Vagina (tissue), 2 donors: ENCODE measurements around the gene TPBGL. TPM values are rescaled to one million over a fixed set of nuclear protein-coding genes. Genes with fewer than 3 reads are reported as not detected.

Source experiments
- DNase-seq, 2 donors: peaks; one replicate each; pipeline ENCODE4 v3.0.0-alpha.2; 2017; ENCODE audit errors: extremely low spot score in 2 of 2
- H3K27ac ChIP-seq: fragments of 200-600 bp; sonication (generic); one replicate; pipeline ENCODE4 v1.5.1; 2019
- H3K27me3 ChIP-seq: fragments of 200-600 bp; sonication (generic); one replicate; pipeline ENCODE4 v1.5.1; 2019
- H3K36me3 ChIP-seq, 2 donors: fragments of 200-600 bp; sonication (generic); one replicate each; pipeline ENCODE4 v1.5.1; 2017 to 2019
- H3K4me1 ChIP-seq: fragments of 200-600 bp; sonication (generic); one replicate; pipeline ENCODE4 v1.5.1; 2019
- H3K4me3 ChIP-seq, 2 donors: fragments of 200-600 bp; sonication (generic); 1 replicate in 1 of 2; 2 replicates in 1 of 2; pipeline ENCODE4 v1.5.1; 2016 to 2019
- H3K9me3 ChIP-seq: fragments of 200-600 bp; sonication (generic); one replicate; pipeline ENCODE4 v1.5.1; 2019
- CTCF ChIP-seq, 3 experiments: fragments of 450-650 bp in 2 of 3; fragments of 200-600 bp in 1 of 3; sonication (generic) in 1 of 3; IDR thresholded peaks; one replicate each; pipeline ENCODE4 v1.5.1; 2017 to 2019; ENCODE audit warnings: antibody characterized with exemption in 3 of 3, mild to moderate bottlenecking in 2 of 3, moderate library complexity in 2 of 3
- POLR2A ChIP-seq, 2 donors: fragments of 450-650 bp; IDR thresholded peaks; one replicate each; pipeline ENCODE4 v1.6.1; 2017; ENCODE audit warnings: antibody characterized with exemption in 2 of 2, mild to moderate bottlenecking in 2 of 2, moderate library complexity in 2 of 2
- POLR2AphosphoS5 ChIP-seq, 2 donors: sonication (generic); formaldehyde crosslinking; IDR thresholded peaks; one replicate each; pipeline ENCODE4 v1.9.0; 2017; ENCODE audit warnings: antibody characterized with exemption in 2 of 2, mild to moderate bottlenecking in 2 of 2, low read depth in 1 of 2; ENCODE audit not compliant: insufficient read depth in 1 of 2
- intact Hi-C: fragments of 100-400 bp; cut with DNase I; formaldehyde crosslinking; loops from one replicate; pipeline ENCODE4 v1.15.1; 2023
- total RNA-seq: library from RNA; depleted of rRNA; stranded (reverse); fragments of >200 nt; gene quantifications from one replicate; pipeline ENCODE4 v1.2.3, GENCODE V29; 2016

TPBGL gene
- total RNA-seq, 1 donor from 2014 or later, result 1.7 TPM

GRCh38 chr11:75267171-75267970, 26.8 kb downstream of the TPBGL start:
- Histone ChIP-seq H3K27me3 (no peaks in the 10 kb centered on the region), H3K4me3 (no peak overlapping the region), H3K36me3 (peaks cover 0 to 17% of the 10 kb centered on the region in 2 donors), H3K27ac (no peak overlapping the region), H3K9me3 (no peaks in the 10 kb centered on the region), H3K4me1 (no peaks in the 10 kb centered on the region)
- no peak for TF ChIP-seq POLR2A (IDR thresholded peaks at IDR 0.05)
- TF ChIP-seq CTCF (IDR thresholded peaks at IDR 0.05), result no peak
- TF ChIP-seq POLR2AphosphoS5 (IDR thresholded peaks at IDR 0.05; ENCODE audit: insufficient read depth in 1 of 2, low read depth in 1 of 2), result no peak
- intact Hi-C loops, result no loop called here
- DNase-seq, result no peak

GRCh38 chr11:75268626-75269366, 28.2 kb downstream of the TPBGL start:
- intact Hi-C loops, result no loop called here

GRCh38 chr11:75269367-75269660, 28.7 kb downstream of the TPBGL start:
- TF ChIP-seq POLR2AphosphoS5 (IDR thresholded peaks at IDR 0.05; ENCODE audit: insufficient read depth in 1 of 2, low read depth in 1 of 2) (no peak), POLR2A (IDR thresholded peaks at IDR 0.05) (no peak), CTCF (IDR thresholded peaks at IDR 0.05) (no peak)
- intact Hi-C loops, result no loop called here
- Histone ChIP-seq H3K4me1 (no peaks in the 10 kb centered on the region), H3K27ac (no peak overlapping the region), H3K9me3 (no peaks in the 10 kb centered on the region), H3K27me3 (no peaks in the 10 kb centered on the region), H3K4me3 (no peak overlapping the region), H3K36me3 (peaks cover 0 to 35% of the 10 kb centered on the region in 2 donors)
- no peak for DNase-seq

More at GRCh38 chr11:75268626-75269366, 28.2 kb downstream of the TPBGL start:
- H3K27ac ChIP-seq, result no peak overlapping the region
- DNase-seq, result no peak
- TF ChIP-seq POLR2AphosphoS5 (IDR thresholded peaks at IDR 0.05; ENCODE audit: insufficient read depth in 1 of 2, low read depth in 1 of 2), result no peak
- no peaks in the 10 kb centered on the region for H3K9me3 ChIP-seq
- no peak overlapping the region for H3K4me3 ChIP-seq
- no peaks in the 10 kb centered on the region for H3K27me3 ChIP-seq
- peaks cover 0 to 30% of the 10 kb centered on the region in 2 donors for H3K36me3 ChIP-seq
- H3K4me1 ChIP-seq, result no peaks in the 10 kb centered on the region

GRCh38 chr11:75269896-75270295, 29.3 kb downstream of the TPBGL start:
- DNase-seq, result no peak
- Histone ChIP-seq H3K4me1 (no peaks in the 10 kb centered on the region), H3K27ac (no peak overlapping the region), H3K36me3 (peaks cover 0 to 35% of the 10 kb centered on the region in 2 donors), H3K4me3 (no peak overlapping the region), H3K27me3 (no peaks in the 10 kb centered on the region), H3K9me3 (no peaks in the 10 kb centered on the region)
- intact Hi-C loops, result no loop called here
- TF ChIP-seq POLR2A (IDR thresholded peaks at IDR 0.05), result no peak
- TF ChIP-seq CTCF (IDR thresholded peaks at IDR 0.05), result no peak
- TF ChIP-seq POLR2AphosphoS5 (IDR thresholded peaks at IDR 0.05; ENCODE audit: insufficient read depth in 1 of 2, low read depth in 1 of 2), result no peak

GRCh38 chr11:75270896-75271418, 30.4 kb downstream of the TPBGL start:
- H3K4me3 ChIP-seq, result no peak overlapping the region
- TF ChIP-seq POLR2A (IDR thresholded peaks at IDR 0.05) (no peak), POLR2AphosphoS5 (IDR thresholded peaks at IDR 0.05; ENCODE audit: insufficient read depth in 1 of 2, low read depth in 1 of 2) (no peak), CTCF (IDR thresholded peaks at IDR 0.05) (no peak)
- no peaks in the 10 kb centered on the region for H3K9me3 ChIP-seq
- H3K4me1 ChIP-seq, result no peaks in the 10 kb centered on the region
- no peak for DNase-seq
- H3K27me3 ChIP-seq, result no peaks in the 10 kb centered on the region
- no peak overlapping the region for H3K27ac ChIP-seq
- H3K36me3 ChIP-seq, result peaks cover 0 to 35% of the 10 kb centered on the region in 2 donors
- intact Hi-C loops, result no loop called here
